A549 treated with Mapracorat at 1 μM for 4 hours (cell line): ENCODE results near the gene PPP4C. TPM values are rescaled to one million over a fixed set of nuclear protein-coding genes. Genes with fewer than 3 reads are reported as not detected.

Source experiments
- total RNA-seq: library from RNA; stranded (reverse); fragments of 200-300 nt; extraction: Qiagen RNA extraction; gene quantifications from 5 replicates; pipeline ENCODE4 v1.2.3, GENCODE V29; 2022

PPP4C gene
- 126 to 149 TPM (median 144 TPM) in 5 replicates for total RNA-seq

DNA sequence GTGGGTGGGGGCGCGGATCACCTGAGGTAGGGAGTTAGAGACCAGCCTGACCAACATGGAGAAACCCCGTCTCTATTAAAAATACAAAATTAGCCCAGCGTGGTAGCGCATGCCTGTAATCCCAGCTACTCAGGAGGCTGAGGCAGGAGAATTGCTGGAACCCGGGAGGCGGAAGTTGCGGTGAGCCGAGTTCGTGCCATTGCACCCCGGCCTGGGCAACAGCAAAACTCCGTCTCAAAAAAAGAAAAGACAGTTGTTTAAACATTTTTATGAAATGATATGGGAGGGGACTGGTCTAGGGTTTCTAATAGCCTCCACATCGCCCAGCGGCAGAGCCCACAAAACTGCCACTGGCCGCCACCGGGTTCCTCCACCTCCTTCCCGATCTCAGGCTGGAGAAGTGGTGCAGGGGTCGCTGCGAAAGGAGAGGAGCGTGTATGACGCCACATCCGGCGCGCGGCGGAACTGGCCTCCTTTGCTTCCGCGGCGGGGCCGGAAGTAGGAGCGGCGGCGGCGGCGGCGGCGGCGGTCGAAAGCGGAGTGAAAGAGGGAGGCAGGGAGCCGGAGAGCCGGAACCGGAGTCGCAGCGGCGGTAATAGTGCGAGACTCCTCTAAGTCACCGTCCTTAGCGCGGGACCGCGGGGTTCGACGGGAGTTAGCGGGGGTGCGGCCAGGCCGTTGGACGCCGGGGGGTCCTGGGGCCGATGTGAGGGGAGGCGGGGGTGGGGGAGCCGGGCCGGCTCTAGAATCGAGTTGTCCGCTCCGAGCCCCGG, at the start of gene PPP4C:
Gene PPP4C, plus strand, starts transcription at position 492 of the 773 bp plus-strand sequence. CDS start 384 bp downstream, outside the sequence.

GRCh38 chr16:30030841-30031413, 44.9 kb upstream of the PPP4C start, which contains the start of gene TLCD3B:
TLCD3B (minus strand) TSS chr16:30031271; CDS start chr16:30030527, 744 bp downstream.

DNA sequence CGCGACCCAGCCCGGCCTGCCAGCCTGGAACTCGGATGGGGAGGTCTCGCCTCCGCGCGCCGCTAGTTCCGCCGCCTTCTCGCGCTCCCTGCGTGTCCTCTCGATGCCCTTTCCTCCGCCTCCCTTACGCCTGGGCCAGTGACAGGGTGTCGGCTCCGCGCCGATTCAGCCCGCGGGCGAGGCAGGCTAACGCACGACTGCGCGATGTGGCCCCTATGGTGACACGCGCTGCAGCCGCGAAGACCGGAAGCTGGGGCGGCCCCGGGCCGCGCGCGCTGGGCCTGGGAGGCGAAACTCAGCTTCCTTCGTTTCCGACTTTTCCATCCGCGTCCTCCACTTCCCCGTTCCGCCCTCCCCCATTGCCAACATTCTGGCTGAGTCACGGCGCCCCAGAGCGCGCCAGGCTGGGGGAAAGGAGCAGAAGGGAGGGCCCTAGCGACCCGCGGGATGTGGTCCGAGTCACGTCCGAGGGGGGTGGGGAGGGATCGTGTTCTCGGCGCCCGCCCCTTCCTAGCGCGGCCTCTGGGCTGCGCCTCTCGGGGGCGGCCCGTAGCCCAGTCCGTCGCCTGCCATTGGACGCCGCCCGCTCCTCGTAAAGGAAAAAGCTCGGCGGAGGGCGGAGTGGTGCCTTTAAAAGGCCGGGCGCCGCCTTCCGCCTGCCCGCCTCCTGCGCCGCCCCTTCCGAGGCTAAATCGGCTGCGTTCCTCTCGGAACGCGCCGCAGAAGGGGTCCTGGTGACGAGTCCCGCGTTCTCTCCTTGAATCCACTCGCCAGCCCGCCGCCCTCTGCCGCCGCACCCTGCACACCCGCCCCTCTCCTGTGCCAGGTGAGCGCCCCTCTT, 10.5 kb upstream of the PPP4C start, which contains the start of gene ALDOA:
Gene ALDOA, plus strand, starts transcription at position 659 of the 841 bp plus-strand sequence. CDS start 1,138 bp downstream, outside the sequence.

GRCh38 chr16:30091474-30092372, 15.9 kb downstream of the PPP4C start, which contains the start of gene TBX6:
TBX6 (minus strand) TSS chr16:30091924; CDS start chr16:30091193, 731 bp downstream.

DNA sequence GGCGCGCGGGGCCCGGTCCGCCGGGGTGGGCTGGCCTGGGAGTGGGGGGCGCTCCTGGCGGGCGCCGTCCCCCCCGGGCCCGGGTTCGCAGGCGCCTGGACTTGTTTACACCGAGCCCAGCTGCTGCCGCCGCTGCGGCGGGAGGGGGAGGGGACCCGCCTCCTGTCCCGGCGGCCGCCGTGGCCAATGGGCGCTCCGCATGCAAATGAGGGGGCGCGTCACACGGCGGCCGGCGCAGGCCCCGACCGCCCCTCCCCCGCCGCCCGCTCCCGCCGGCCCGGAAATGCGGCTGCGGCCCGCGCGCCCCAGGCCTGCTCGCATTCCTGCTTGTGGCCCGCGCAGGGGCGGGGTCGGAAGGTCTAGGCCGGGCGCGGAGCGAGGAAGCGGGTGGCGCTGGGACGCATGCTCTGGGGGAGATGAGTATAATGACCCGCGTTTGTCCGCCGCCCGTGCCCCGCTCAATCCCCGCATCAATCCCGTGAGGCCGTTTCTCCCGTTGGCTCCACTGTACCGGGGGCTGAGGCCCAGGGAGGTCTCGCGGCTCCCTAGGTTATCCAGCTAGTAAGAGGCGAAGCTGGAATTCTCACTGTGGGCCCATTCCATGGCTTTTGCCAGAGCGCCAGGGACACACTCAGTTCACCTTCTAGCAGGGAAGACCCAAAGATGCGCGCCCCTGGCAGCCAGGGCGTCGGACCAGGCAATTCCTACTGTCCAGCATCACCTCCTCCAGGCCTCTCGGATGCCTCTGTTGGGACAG, 20.5 kb downstream of the PPP4C start, which contains the start of gene YPEL3:
Gene YPEL3, minus strand, starts transcription at position 109 of the 757 bp plus-strand sequence. CDS start 731 bp downstream, outside the sequence.

GRCh38 chr16:30113031-30113710, 37.4 kb downstream of the PPP4C start, which contains the start of gene GDPD3:
GDPD3 (minus strand) TSS chr16:30113537; CDS start chr16:30113478, 59 bp downstream.

Other genes with a start within 250 kb of the PPP4C start
- 59.3 to 94.0 TPM (median 90.3 TPM) in 5 replicates for gene CDIPT, start 212.8 kb upstream of the PPP4C start, total RNA-seq
- gene SEZ6L2, start 176.4 kb upstream of the PPP4C start, total RNA-seq: 15.1 to 22.3 TPM (median 19.9 TPM) in 5 replicates
- 15.1 to 26.3 TPM (median 23.9 TPM) in 5 replicates for gene ASPHD1, start 175.5 kb upstream of the PPP4C start, total RNA-seq
- gene KCTD13, start 149.8 kb upstream of the PPP4C start, total RNA-seq: 11.5 to 16.7 TPM (median 15.7 TPM) in 5 replicates
- gene TMEM219, start 113.9 kb upstream of the PPP4C start, total RNA-seq: 83.7 to 99.9 TPM (median 96.5 TPM) in 5 replicates
- gene TAOK2, start 102.1 kb upstream of the PPP4C start, total RNA-seq: 22.1 to 34.0 TPM (median 32.2 TPM) in 5 replicates
- gene HIRIP3, start 80.4 kb upstream of the PPP4C start, total RNA-seq: 14.3 to 16.5 TPM (median 15.6 TPM) in 5 replicates
- 102 to 113 TPM (median 108 TPM) in 5 replicates for gene INO80E, start 79.8 kb upstream of the PPP4C start, total RNA-seq
- 1.2 to 2.6 TPM (median 1.9 TPM) in 5 replicates for gene DOC2A, start 65.0 kb upstream of the PPP4C start, total RNA-seq
- gene C16orf92, start 52.8 kb upstream of the PPP4C start, total RNA-seq: not detected in 5 replicates
- gene TLCD3B, start 44.7 kb upstream of the PPP4C start, total RNA-seq: 0.11 to 0.49 TPM (median 0.31 TPM) in 5 replicates
- gene ALDOA, start 10.2 kb upstream of the PPP4C start, total RNA-seq: 1,495 to 1,810 TPM (median 1,752 TPM) in 5 replicates
- gene TBX6, start 15.9 kb downstream of the PPP4C start, total RNA-seq: 0.08 to 0.44 TPM (median 0.27 TPM) in 5 replicates
- gene YPEL3, start 20.2 kb downstream of the PPP4C start, total RNA-seq: 5.7 to 11.8 TPM (median 7.9 TPM) in 5 replicates
- gene GDPD3, start 37.5 kb downstream of the PPP4C start, total RNA-seq: 1.3 to 2.2 TPM (median 1.8 TPM) in 5 replicates
- gene MAPK3, start 47.2 kb downstream of the PPP4C start, total RNA-seq: 32.5 to 35.2 TPM (median 32.9 TPM) in 5 replicates
- gene CORO1A, start 107.6 kb downstream of the PPP4C start, total RNA-seq: 2.0 to 3.6 TPM (median 2.8 TPM) in 5 replicates
- 131 to 236 TPM (median 196 TPM) in 5 replicates for gene BOLA2B, start 117.7 kb downstream of the PPP4C start, total RNA-seq
- gene SLX1A, start 117.9 kb downstream of the PPP4C start, total RNA-seq: 6.4 to 18.9 TPM (median 12.2 TPM) in 5 replicates
- 5.0 to 11.1 TPM (median 5.9 TPM) in 5 replicates for gene SULT1A3, start 123.3 kb downstream of the PPP4C start, total RNA-seq
- gene NPIPB13, start 172.5 kb downstream of the PPP4C start, total RNA-seq: 0.59 to 3.3 TPM (median 3.1 TPM) in 5 replicates